HEK293 (cell line): Measurements from ENCODE around the gene ZNF76.

Experiments
- CTCF ChIA-PET: fragments of 350-600 bp; formaldehyde crosslinking; extraction: SDS; loops from one replicate; lab custom pipeline; 2021; ENCODE audit warnings: antibody characterized with exemption; lab: Yijun Ruan, JAX
- POLR2A ChIA-PET: fragments of 300-600 bp; formaldehyde crosslinking; extraction: SDS; loops from one replicate; lab custom pipeline; 2020; ENCODE audit warnings: antibody characterized with exemption, inconsistent platforms; lab: Yijun Ruan, JAX
- H3K27ac ChIP-seq: fragments of 200-500 bp; sonication (Bioruptor generic); 2 replicates; pipeline ENCODE4 v1.5.1; 2014; ENCODE audit warnings: low read depth, low read length, control low read depth, inconsistent platforms; ENCODE audit errors: extremely low read depth
- H3K36me3 ChIP-seq, 2 experiments: fragments of 200-500 bp in 1 of 2; sonication (Bioruptor generic) in 1 of 2; 1 replicate in 1 of 2; 2 replicates in 1 of 2; pipeline ENCODE4 v1.5.1; 2014 to 2017; ENCODE audit warnings: inconsistent platforms in 2 of 2, low read length in 2 of 2; ENCODE audit not compliant: control insufficient read depth in 2 of 2, insufficient read depth in 1 of 2
- H3K4me1 ChIP-seq: fragments of 200-500 bp; sonication (Bioruptor generic); 2 replicates; pipeline ENCODE4 v1.5.1; 2014; ENCODE audit warnings: mild to moderate bottlenecking, low read length, inconsistent platforms; ENCODE audit not compliant: control insufficient read depth, insufficient read depth
- H3K4me3 ChIP-seq: 2 replicates; pipeline ENCODE4 v1.5.1; 2011; ENCODE audit warnings: low read depth, mild to moderate bottlenecking, control low read depth, low read length, moderate library complexity
- H3K9me3 ChIP-seq: fragments of 200-500 bp; sonication (Bioruptor generic); 2 replicates; pipeline ENCODE4 v1.5.1; 2014; ENCODE audit warnings: low read depth, low read length, inconsistent platforms; ENCODE audit not compliant: control insufficient read depth, insufficient read depth
- GLIS1 ChIP-seq: fragments of 450-650 bp; formaldehyde crosslinking; IDR thresholded peaks from 2 replicates; pipeline ENCODE4 v1.5.1; 2016; ENCODE audit warnings: missing biosample characterization, missing genetic modification characterization
- KLF10 ChIP-seq: fragments of 450-650 bp; IDR thresholded peaks from 2 replicates; pipeline ENCODE4 v1.5.1; 2018; ENCODE audit warnings: missing biosample characterization, mild to moderate bottlenecking, missing genetic modification characterization
- MZF1 ChIP-seq: fragments of 450-650 bp; formaldehyde crosslinking; IDR thresholded peaks from 2 replicates; pipeline ENCODE4 v1.5.1; 2017; ENCODE audit warnings: missing biosample characterization, missing genetic modification characterization, borderline replicate concordance
- OSR2 ChIP-seq: fragments of 450-650 bp; formaldehyde crosslinking; IDR thresholded peaks from 2 replicates; pipeline ENCODE4 v1.5.1; 2016; ENCODE audit warnings: missing biosample characterization, missing genetic modification characterization
- SP2 ChIP-seq: fragments of 450-650 bp; formaldehyde crosslinking; IDR thresholded peaks from 2 replicates; pipeline ENCODE4 v1.5.1; 2016; ENCODE audit warnings: missing biosample characterization, missing genetic modification characterization
- ZBTB44 ChIP-seq: fragments of 450-650 bp; IDR thresholded peaks from 2 replicates; pipeline ENCODE4 v1.5.1; 2018; ENCODE audit warnings: missing biosample characterization, mild to moderate bottlenecking, missing genetic modification characterization
- ZNF140 ChIP-seq: fragments of 450-650 bp; formaldehyde crosslinking; IDR thresholded peaks from 2 replicates; pipeline ENCODE4 v1.5.1; 2016; ENCODE audit warnings: missing biosample characterization, missing genetic modification characterization
- ZNF211 ChIP-seq: fragments of 450-650 bp; formaldehyde crosslinking; IDR thresholded peaks from 2 replicates; pipeline ENCODE4 v1.5.1; 2016; ENCODE audit warnings: low read depth, missing biosample characterization, missing genetic modification characterization
- ZNF223 ChIP-seq: fragments of 450-650 bp; formaldehyde crosslinking; IDR thresholded peaks from 2 replicates; pipeline ENCODE4 v1.5.1; 2016; ENCODE audit warnings: missing biosample characterization, missing genetic modification characterization
- ZNF311 ChIP-seq: fragments of 450-650 bp; formaldehyde crosslinking; IDR thresholded peaks from 2 replicates; pipeline ENCODE4 v1.5.1; 2017; ENCODE audit warnings: missing biosample characterization, missing genetic modification characterization, borderline replicate concordance
- ZNF341 ChIP-seq: fragments of 450-650 bp; formaldehyde crosslinking; IDR thresholded peaks from 2 replicates; pipeline ENCODE4; 2016; ENCODE audit warnings: low read depth, missing biosample characterization, missing genetic modification characterization
- ZNF398 ChIP-seq: fragments of 450-650 bp; formaldehyde crosslinking; IDR thresholded peaks from 2 replicates; pipeline ENCODE4 v1.5.1; 2017; ENCODE audit warnings: missing biosample characterization, missing genetic modification characterization
- ZNF426 ChIP-seq: fragments of 450-650 bp; formaldehyde crosslinking; IDR thresholded peaks from 2 replicates; pipeline ENCODE4 v1.5.1; 2017; ENCODE audit warnings: missing biosample characterization, missing genetic modification characterization, mild to moderate bottlenecking, inconsistent platforms, moderate library complexity
- ZNF513 ChIP-seq: fragments of 450-650 bp; IDR thresholded peaks from 2 replicates; pipeline ENCODE4 v1.5.1; 2018; ENCODE audit warnings: missing biosample characterization, missing genetic modification characterization
- ZNF518A ChIP-seq: fragments of 450-650 bp; formaldehyde crosslinking; conservative IDR thresholded peaks from 2 replicates; pipeline ENCODE4 v1.5.1; 2016; ENCODE audit warnings: low read depth, missing biosample characterization, missing genetic modification characterization
- TF ChIP-seq, protein P1 (sequence below): fragments of 450-650 bp; formaldehyde crosslinking; IDR thresholded peaks from 2 replicates; pipeline ENCODE4 v1.5.1; 2016; ENCODE audit warnings: missing biosample characterization, missing genetic modification characterization

Gene ZNF76

DNA sequence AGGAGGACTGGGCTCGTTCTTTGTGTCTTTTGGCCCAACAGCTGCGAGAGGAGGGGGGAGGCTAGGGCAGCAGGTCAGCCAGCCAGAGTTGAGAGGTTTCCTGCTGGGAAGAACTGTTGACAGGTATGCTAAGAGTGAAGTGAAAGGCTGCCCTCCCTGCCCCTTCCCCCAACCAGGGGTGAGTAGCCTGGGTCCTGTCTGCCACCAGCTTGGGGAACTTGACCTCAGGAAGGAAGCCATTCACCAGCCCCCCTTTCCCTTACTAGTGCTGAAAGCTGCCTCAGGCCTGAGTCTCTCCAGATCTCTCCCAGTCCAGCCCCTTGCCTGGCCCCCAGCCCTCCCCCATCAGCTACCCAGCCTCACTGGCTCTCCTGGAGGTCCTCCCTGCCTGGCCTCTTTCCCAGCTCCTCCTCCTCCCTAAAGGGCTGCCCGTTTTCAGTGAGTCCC, 20.7 kb upstream of the ZNF76 start:
- no peaks in the 10 kb centered on the region for H3K4me1 ChIP-seq
- TF ChIP-seq KLF10 (tag by site-specific recombination) (no peak), ZNF211 (tag by site-specific recombination) (no peak), ZNF341 (tag by site-specific recombination) (0 out of 2 replicates have a peak, but pooled peaks have one; percentile 19), ZBTB44 (tag by site-specific recombination) (no peak), GLIS1 (peak; percentile 65), SP2 (no peak), OSR2 (tag by site-specific recombination) (no peak), ZNF311 (tag by site-specific recombination) (no peak), ZNF223 (tag by site-specific recombination) (no peak), ZNF426 (tag by site-specific recombination) (no peak), ZNF398 (tag by site-specific recombination) (no peak), ZNF518A (tag by site-specific recombination) (no peak), ZNF140 (no peak), ZNF513 (tag by site-specific recombination) (no peak), MZF1 (tag by site-specific recombination) (no peak)
- TF ChIP-seq, protein P1, sequence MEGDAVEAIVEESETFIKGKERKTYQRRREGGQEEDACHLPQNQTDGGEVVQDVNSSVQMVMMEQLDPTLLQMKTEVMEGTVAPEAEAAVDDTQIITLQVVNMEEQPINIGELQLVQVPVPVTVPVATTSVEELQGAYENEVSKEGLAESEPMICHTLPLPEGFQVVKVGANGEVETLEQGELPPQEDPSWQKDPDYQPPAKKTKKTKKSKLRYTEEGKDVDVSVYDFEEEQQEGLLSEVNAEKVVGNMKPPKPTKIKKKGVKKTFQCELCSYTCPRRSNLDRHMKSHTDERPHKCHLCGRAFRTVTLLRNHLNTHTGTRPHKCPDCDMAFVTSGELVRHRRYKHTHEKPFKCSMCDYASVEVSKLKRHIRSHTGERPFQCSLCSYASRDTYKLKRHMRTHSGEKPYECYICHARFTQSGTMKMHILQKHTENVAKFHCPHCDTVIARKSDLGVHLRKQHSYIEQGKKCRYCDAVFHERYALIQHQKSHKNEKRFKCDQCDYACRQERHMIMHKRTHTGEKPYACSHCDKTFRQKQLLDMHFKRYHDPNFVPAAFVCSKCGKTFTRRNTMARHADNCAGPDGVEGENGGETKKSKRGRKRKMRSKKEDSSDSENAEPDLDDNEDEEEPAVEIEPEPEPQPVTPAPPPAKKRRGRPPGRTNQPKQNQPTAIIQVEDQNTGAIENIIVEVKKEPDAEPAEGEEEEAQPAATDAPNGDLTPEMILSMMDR (tag by site-specific recombination), result no peak
- H3K36me3 ChIP-seq, result peaks cover 0 to 48% of the 10 kb centered on the region in 2 experiments; a peak in 1 of 3 replicates
- H3K9me3 ChIP-seq, result no peaks in the 10 kb centered on the region
- ChIA-PET POLR2A (interaction anchor here (0.6 kb wide), 1 partner anchor 102 kb away, joined by 4 read pairs; no protein-coding TSS in a partner anchor), CTCF (interaction anchor here (1.1 to 9.4 kb wide), 5 partner anchors 18 to 103 kb away, joined by 3 to 191 read pairs (median 64); partner anchors contain the start of genes SCUBE3 and ZNF76)
- no peak overlapping the region for H3K4me3 ChIP-seq
- H3K27ac ChIP-seq, result no peak overlapping the region
